A549 (cell line): ENCODE measurements around the gene PDZD2. TPM values are rescaled to one million over a fixed set of nuclear protein-coding genes. Genes with fewer than 3 reads are reported as not detected.

Experiments used
- ATAC-seq, 2 experiments: fragments of 200-7000 bp in 1 of 2; fragments of >200 bp in 1 of 2; cut with Nextera tagmentation in 1 of 2; cut with Tn5 transposase in 1 of 2; 3 replicates each; pipeline versions ENCODE4 v1.8.0 to v1.9.1; 2018 to 2020; ENCODE audit warnings: mild to moderate bottlenecking in 1 of 2, moderate library complexity in 1 of 2
- CTCF ChIA-PET: fragments of 300-600 bp; sonication (Branson Sonifier 250); formaldehyde crosslinking; extraction: SDS; loops from one replicate; lab custom pipeline; 2021; ENCODE audit warnings: antibody characterized with exemption, inconsistent platforms; lab: Yijun Ruan, JAX
- POLR2A ChIA-PET: fragments of 350-600 bp; formaldehyde crosslinking; extraction: SDS; loops from one replicate; lab custom pipeline; 2021; ENCODE audit warnings: antibody characterized with exemption, inconsistent platforms; lab: Yijun Ruan, JAX
- DNase-seq, 2 experiments: peaks; one replicate each; pipeline versions ENCODE4 v3.0.0 to v3.0.0-alpha.2; 2011 to 2016; ENCODE audit warnings: low read depth in 1 of 2, low spot score in 1 of 2
- FAIRE-seq: peaks from 2 replicates; lab custom pipeline; 2011; peaks lifted over from hg19 to GRCh38; lab: Jason Lieb, UNC
- H3K27ac ChIP-seq, 2 experiments: fragments of >200 bp; sonication (Bioruptor Twin); formaldehyde crosslinking; 3 replicates each; pipeline ENCODE4 v1.5.1; 2016 to 2017
- H3K4me1 ChIP-seq: fragments of >200 bp; sonication (Bioruptor Twin); formaldehyde crosslinking; 3 replicates; pipeline ENCODE4 v1.6.1; 2016
- H3K4me2 ChIP-seq: fragments of >200 bp; sonication (Bioruptor Twin); formaldehyde crosslinking; 3 replicates; pipeline ENCODE4 v1.6.1; 2016
- H3K4me3 ChIP-seq: fragments of >200 bp; sonication (Bioruptor Twin); formaldehyde crosslinking; 3 replicates; pipeline ENCODE4 v1.5.1; 2016
- H3K9me3 ChIP-seq: fragments of >200 bp; sonication (Bioruptor Twin); formaldehyde crosslinking; 3 replicates; pipeline ENCODE4 v1.6.1; 2016
- ATOH8 ChIP-seq: fragments of 250-450 bp; sonication (Bioruptor Pico); IDR thresholded peaks from 2 replicates; pipeline ENCODE4 v1.5.0; 2020; ENCODE audit warnings: low read depth, mild to moderate bottlenecking, moderate library complexity
- BCL3 ChIP-seq: fragments of >200 bp; sonication (Bioruptor Twin); formaldehyde crosslinking; IDR thresholded peaks from 3 replicates; pipeline ENCODE4 v1.6.1; 2016
- CBX2 ChIP-seq: fragments of 200-600 bp; sonication (generic); IDR thresholded peaks from 2 replicates; pipeline ENCODE4 v1.6.1; 2016; ENCODE audit warnings: low read depth, mild to moderate bottlenecking, borderline replicate concordance
- CHD2 ChIP-seq: fragments of 150-350 bp; IDR thresholded peaks from 2 replicates; pipeline ENCODE4 v1.6.1; 2014; ENCODE audit warnings: low read length; ENCODE audit not compliant: partially characterized antibody
- E2F6 ChIP-seq: IDR thresholded peaks from 2 replicates; pipeline ENCODE4 v1.6.1; 2012; ENCODE audit warnings: low read depth, borderline replicate concordance
- EHMT2 ChIP-seq: fragments of 200-600 bp; sonication (generic); IDR thresholded peaks from 2 replicates; pipeline ENCODE4 v1.6.1; 2016; ENCODE audit warnings: antibody characterized with exemption, low read depth, mild to moderate bottlenecking, moderate library complexity
- ELK1 ChIP-seq: fragments of 150-350 bp; IDR thresholded peaks from 2 replicates; pipeline ENCODE4 v1.6.1; 2014; ENCODE audit warnings: low read depth, mild to moderate bottlenecking, low read length
- ESRRA ChIP-seq: fragments of 150-350 bp; IDR thresholded peaks from 2 replicates; pipeline ENCODE4 v1.6.1; 2014; ENCODE audit warnings: mild to moderate bottlenecking, low read length, borderline replicate concordance
- HEYL ChIP-seq: fragments of 250-450 bp; sonication (Bioruptor Pico); IDR thresholded peaks from 2 replicates; pipeline ENCODE4 v1.8.0; 2021; ENCODE audit warnings: mild to moderate bottlenecking, moderate library complexity
- HOXA7 ChIP-seq: fragments of 250-450 bp; sonication (Bioruptor Pico); IDR thresholded peaks from 2 replicates; pipeline ENCODE4 v1.5.0; 2020; ENCODE audit warnings: mild to moderate bottlenecking, moderate library complexity
- HOXB13 ChIP-seq: fragments of 250-450 bp; sonication (Bioruptor Pico); IDR thresholded peaks from 2 replicates; pipeline ENCODE4 v1.5.0; 2020; ENCODE audit warnings: low read depth, mild to moderate bottlenecking, moderate library complexity
- HOXB5 ChIP-seq: fragments of 250-450 bp; sonication (Bioruptor Pico); IDR thresholded peaks from 2 replicates; pipeline ENCODE4 v1.5.0; 2020; ENCODE audit warnings: mild to moderate bottlenecking, moderate library complexity
- KDM1A ChIP-seq: fragments of 200-600 bp; sonication (generic); IDR thresholded peaks from 2 replicates; pipeline ENCODE4 v1.6.1; 2016; ENCODE audit warnings: low read depth, mild to moderate bottlenecking
- KDM5A ChIP-seq: fragments of 200-600 bp; sonication (generic); IDR thresholded peaks from 2 replicates; pipeline ENCODE4 v1.6.1; 2016; ENCODE audit warnings: antibody characterized with exemption, mild to moderate bottlenecking
- MAFK ChIP-seq: fragments of 450-650 bp; IDR thresholded peaks from 2 replicates; pipeline ENCODE4 v1.6.1; 2014; ENCODE audit not compliant: partially characterized antibody
- NPAS2 ChIP-seq: fragments of 250-450 bp; sonication (Bioruptor Pico); IDR thresholded peaks from 2 replicates; pipeline ENCODE4 v1.8.0; 2022; ENCODE audit warnings: mild to moderate bottlenecking, moderate library complexity, borderline replicate concordance
- RAD21 ChIP-seq, 2 experiments: fragments of >200 bp in 1 of 2; sonication (Bioruptor Twin) in 1 of 2; formaldehyde crosslinking in 1 of 2; IDR thresholded peaks in 1 of 2; conservative IDR thresholded peaks in 1 of 2; 2 replicates in 1 of 2; 3 replicates in 1 of 2; pipeline ENCODE4 v1.6.1; 2012 to 2018; ENCODE audit warnings: inconsistent platforms in 1 of 2
- RARB ChIP-seq: fragments of 250-450 bp; sonication (Bioruptor Pico); IDR thresholded peaks from 2 replicates; pipeline ENCODE4 v1.8.0; 2021; ENCODE audit warnings: mild to moderate bottlenecking, moderate library complexity
- RNF2 ChIP-seq: fragments of 200-600 bp; sonication (generic); IDR thresholded peaks from 2 replicates; pipeline ENCODE4 v1.6.1; 2016; ENCODE audit warnings: low read depth, mild to moderate bottlenecking, antibody characterized with exemption, moderate library complexity, borderline replicate concordance
- SMC3 ChIP-seq: fragments of >200 bp; sonication (Bioruptor Twin); formaldehyde crosslinking; IDR thresholded peaks from 3 replicates; pipeline ENCODE4 v1.6.1; 2018; ENCODE audit warnings: inconsistent platforms
- SREBF2 ChIP-seq: fragments of 450-650 bp; IDR thresholded peaks from 2 replicates; pipeline ENCODE4 v1.6.1; 2014; ENCODE audit warnings: mild to moderate bottlenecking, moderate library complexity
- TP53 ChIP-seq: fragments of 250-450 bp; sonication (Bioruptor Pico); IDR thresholded peaks from 2 replicates; pipeline ENCODE4 v1.5.0; 2021; ENCODE audit warnings: mild to moderate bottlenecking, moderate library complexity
- ZSCAN20 ChIP-seq: fragments of 250-450 bp; sonication (Bioruptor Pico); IDR thresholded peaks from 2 replicates; pipeline ENCODE4 v1.8.0; 2022; ENCODE audit warnings: mild to moderate bottlenecking, moderate library complexity
- WGBS: methylation state at CpG from one replicate; pipeline ENCODE4 v1.1.6; 2017; ENCODE audit errors: missing lambda C conversion rate; 5-methylcytosine and 5-hydroxymethylcytosine counted together
- polyA plus RNA-seq, 4 experiments: library from polyadenylated mRNA; depleted of rRNA in 3 of 4; stranded (reverse); fragments of >200 nt; fragmentation: RNase III in 1 of 4; extraction: RNeasy Plus Mini Kit Qiagen cat#74134 plus additional on column Dnase treatment in 1 of 4; gene quantifications; 2 replicates in 3 of 4; 3 replicates in 1 of 4; pipeline ENCODE4 v1.2.3, GENCODE V29; 2011 to 2017

PDZD2 gene
- polyA plus RNA-seq, 2 of the 4 experiments (the other 2 are of a cell fraction) = 0.06 to 0.09 TPM

GRCh38 chr5:32150366-32150765 is 511.4 kb downstream of the PDZD2 start (continued):
- TF ChIP-seq EHMT2 = no peak
- no peak for TF ChIP-seq NPAS2
- TF ChIP-seq, all 56 proteins: peak for 0

- Histone ChIP-seq H3K4me3 (no peak overlapping the region), H3K27ac (0 out of 6 replicates have a peak overlapping the region, but pooled peaks of 1 of the 2 experiments have one; percentile 35), H3K9me3 (no peaks in the 10 kb centered on the region), H3K4me2 (no peak overlapping the region)
- DNase-seq = no peak
- ATAC-seq = no peak
- CTCF ChIA-PET = interaction anchor here (0.7 to 0.9 kb wide), 2 partner anchors 18 to 20 kb away, joined by 3 read pairs; no protein-coding TSS in a partner anchor
- TF ChIP-seq KDM1A = no peak
- TF ChIP-seq CBX2 = no peak
- TF ChIP-seq MAFK = no peak
- no peak for TF ChIP-seq E2F6
- no peak for TF ChIP-seq NPAS2
- no peak for TF ChIP-seq ELK1
- TF ChIP-seq ESRRA = no peak
- no peak for TF ChIP-seq ATOH8 (CRISPR knock-in tag)
- TF ChIP-seq HEYL = no peak
- TF ChIP-seq HOXA7 (CRISPR knock-in tag) = no peak
- no peak for TF ChIP-seq TP53 (CRISPR knock-in tag)
- TF ChIP-seq ZSCAN20 (CRISPR knock-in tag) = no peak
- no peak for TF ChIP-seq CHD2
- TF ChIP-seq HOXB13 (CRISPR knock-in tag) = no peak
- TF ChIP-seq SMC3 = no peak
- TF ChIP-seq, all 56 proteins: peak for 0
- 94% methylated on average over 6 of the region's 6 CpGs for WGBS
- peaks cover 32% of the 10 kb centered on the region for H3K4me1 ChIP-seq
- no peak for FAIRE-seq
- POLR2A ChIA-PET = no interaction called here
These were observed 512.3 kb downstream of the PDZD2 start for GRCh38 chr5:32151198-32151597.

GRCh38 chr5:32153723-32154122 is 514.8 kb downstream of the PDZD2 start:
- H3K27ac ChIP-seq = 0 out of 6 replicates have a peak overlapping the region, but pooled peaks of 1 of the 2 experiments have one; percentile 4
- POLR2A ChIA-PET = no interaction called here

More at GRCh38 chr5:32153723-32154122, 514.8 kb downstream of the PDZD2 start:
- TF ChIP-seq RAD21 (conservative IDR thresholded peaks at IDR 0.05 in 1 of 2, IDR thresholded peaks at IDR 0.05 in 1 of 2) (no peak), ZSCAN20 (CRISPR knock-in tag) (no peak), CHD2 (no peak), ESRRA (no peak), ELK1 (no peak), SREBF2 (no peak), RNF2 (no peak), RARB (CRISPR knock-in tag) (no peak), HOXB5 (CRISPR knock-in tag) (no peak), KDM5A (no peak), BCL3 (no peak)
- H3K4me3 ChIP-seq = no peak overlapping the region
- FAIRE-seq (no peak), ATAC-seq (no peak), DNase-seq (no peak)
- 61% methylated on average over 3 of the region's 3 CpGs for WGBS
- H3K9me3 ChIP-seq = no peaks in the 10 kb centered on the region
- CTCF ChIA-PET = interaction anchor here (1.2 kb wide), 1 partner anchor 13 kb away, joined by 4 read pairs; no protein-coding TSS in a partner anchor
- peaks cover 24% of the 10 kb centered on the region for H3K4me1 ChIP-seq
- peak overlapping the region; percentile 33; the same call in 2 of the 3 replicates for H3K4me2 ChIP-seq
